OCI-M1 (cell line): Measurements from ENCODE around the gene NAV2.

ENCODE experiments used
- DNase-seq: peaks from one replicate; lab custom pipeline; 2025; lab: John Stamatoyannopoulos, UW

NAV2 gene

GRCh38 chr11:19866037-19866436 is 153.4 kb downstream of the NAV2 start:
- DNase-seq: no peak

GRCh38 chr11:19866521-19866920 is 153.9 kb downstream of the NAV2 start:
- DNase-seq: no peak

GRCh38 chr11:19867064-19867463 is 154.4 kb downstream of the NAV2 start:
- no peak for DNase-seq

DNA sequence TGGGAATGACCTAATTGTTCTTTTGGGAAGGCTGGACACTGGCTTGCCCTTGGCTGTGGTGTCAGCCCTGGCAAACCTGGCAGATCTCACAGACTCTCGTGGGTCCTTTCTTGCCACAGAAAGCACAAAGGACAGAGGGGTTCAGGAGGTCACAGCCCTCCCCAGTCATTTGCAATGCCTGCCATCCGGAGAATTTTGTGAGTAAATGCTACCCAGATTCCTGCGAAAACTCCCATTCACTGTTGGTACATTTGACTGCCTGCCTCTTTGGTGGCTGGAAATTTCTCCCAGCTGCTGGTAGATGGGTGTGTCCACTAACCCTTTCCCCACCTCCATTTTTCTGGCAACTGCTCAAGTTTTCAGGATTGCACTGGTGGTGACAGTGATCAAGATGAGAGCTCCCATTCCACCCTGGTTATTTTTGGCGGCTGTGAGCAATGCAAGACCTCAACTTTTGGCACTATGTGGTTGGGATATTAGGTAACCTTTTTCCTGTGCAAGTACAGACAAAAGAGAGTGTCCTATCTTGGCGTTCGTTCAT is 155.7 kb downstream of the NAV2 start:
- no peak for DNase-seq

- no peak for DNase-seq
Measured at GRCh38 chr11:19868871-19869270, 156.2 kb downstream of the NAV2 start.

DNA sequence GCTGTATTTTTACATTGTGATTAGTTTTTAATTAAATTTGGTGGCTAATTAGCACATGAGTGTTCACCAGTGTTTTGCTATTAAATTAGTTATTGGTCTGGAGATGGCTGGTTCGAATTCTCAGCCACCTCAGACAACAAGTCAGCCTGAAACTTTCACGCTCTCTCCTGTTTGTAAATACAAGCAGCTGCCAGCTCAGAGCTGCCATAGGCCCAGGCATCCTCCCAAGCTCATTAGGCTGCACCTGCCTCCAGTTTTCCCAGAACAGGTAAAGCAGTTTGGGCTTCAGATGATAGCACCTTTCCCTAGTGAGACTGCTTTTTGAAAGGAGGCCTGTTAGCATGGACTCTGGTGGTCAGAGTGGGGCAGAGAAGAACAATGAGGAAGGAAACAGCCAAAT is 156.8 kb downstream of the NAV2 start:
- no peak for DNase-seq

DNA sequence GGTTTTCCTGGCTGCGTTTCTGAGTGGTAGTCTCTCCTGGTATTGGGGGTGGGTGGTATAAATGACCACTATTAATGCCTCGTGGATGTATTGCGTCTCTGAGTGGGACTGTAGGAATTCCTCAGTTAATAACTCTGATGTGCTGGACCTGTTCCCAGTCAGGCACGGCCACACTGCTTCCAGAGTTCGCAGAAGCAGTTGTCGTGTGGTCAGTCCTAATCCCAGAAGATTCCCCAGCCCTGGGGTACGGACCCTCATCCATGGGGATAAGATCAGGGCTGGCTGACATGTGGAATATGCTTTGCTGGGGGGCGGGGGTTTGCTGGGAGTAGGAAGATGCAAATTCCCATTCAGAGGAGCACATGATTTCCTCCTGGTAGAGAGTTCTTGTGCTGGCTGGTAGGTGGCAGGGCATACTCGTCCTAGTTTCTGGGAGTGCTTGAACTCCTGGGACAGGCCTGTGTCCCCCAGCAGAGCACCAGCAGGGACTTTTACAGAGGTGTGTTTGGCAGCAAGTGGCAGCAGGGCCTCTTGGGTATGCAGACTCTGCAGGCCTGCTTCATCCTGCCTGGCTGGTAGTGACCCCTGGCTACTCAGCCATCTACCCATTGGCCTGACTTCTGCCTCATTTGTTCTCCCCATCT is 157.4 kb downstream of the NAV2 start:
- no peak for DNase-seq

- no peak for DNase-seq
Measured at GRCh38 chr11:19871531-19871930, 158.9 kb downstream of the NAV2 start.

DNA sequence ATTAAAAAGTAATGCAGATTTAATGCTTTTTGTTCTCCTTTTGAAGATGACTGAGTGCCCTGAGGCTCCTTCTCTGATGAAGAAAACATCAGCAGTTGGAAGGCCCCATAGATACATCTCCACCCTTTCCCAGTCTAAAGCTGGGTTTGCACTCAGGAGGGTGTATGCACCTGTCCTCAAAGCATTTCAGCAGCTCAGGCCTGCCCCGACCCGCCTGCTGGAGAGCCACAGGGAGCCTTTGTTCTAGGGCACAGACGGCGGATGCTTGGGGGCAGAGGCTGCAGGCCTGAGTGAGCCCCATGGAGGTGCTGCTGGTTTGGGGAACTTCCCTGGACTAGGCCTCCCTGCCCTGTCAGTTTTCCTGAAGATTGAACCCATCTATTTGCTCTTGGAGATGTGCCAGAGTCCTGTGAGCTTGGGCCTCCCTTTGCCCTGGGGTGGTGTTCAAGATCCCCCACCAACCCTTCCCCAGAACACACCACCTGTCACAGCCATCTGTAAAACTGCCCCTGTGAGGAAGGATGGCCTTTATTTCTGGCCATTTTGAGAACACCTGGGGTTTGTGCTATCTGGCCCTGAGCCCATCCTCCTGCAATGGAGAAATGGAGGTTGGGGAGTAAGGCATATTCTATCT is 160.0 kb downstream of the NAV2 start:
- DNase-seq: no peak

- no peak for DNase-seq
Measured at GRCh38 chr11:19873730-19874129, 161.1 kb downstream of the NAV2 start.

- DNase-seq: no peak
Measured at GRCh38 chr11:19874266-19874665, 161.6 kb downstream of the NAV2 start.

- DNase-seq: no peak
Measured at GRCh38 chr11:19876750-19877149, 164.1 kb downstream of the NAV2 start.

DNA sequence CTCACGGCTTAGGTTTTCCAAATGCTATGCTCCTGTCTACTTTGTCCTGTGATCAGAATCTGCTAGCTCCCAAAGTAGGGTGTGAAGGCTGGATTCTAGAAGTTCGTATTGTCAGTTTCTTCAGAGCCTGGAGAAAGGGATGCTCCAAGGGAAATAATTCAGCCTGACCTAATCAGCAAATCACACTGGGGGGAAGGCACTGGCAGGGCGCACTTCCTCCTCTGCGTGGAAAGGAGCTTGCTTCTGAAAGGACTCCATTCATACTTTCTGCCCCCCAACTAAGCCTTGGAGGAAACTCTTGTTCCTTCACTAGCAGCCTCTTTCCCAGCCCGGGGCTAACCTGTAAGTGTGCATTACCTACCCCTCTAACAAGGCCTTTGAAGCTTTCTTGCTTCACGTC is 165.9 kb downstream of the NAV2 start:
- DNase-seq: no peak

DNA sequence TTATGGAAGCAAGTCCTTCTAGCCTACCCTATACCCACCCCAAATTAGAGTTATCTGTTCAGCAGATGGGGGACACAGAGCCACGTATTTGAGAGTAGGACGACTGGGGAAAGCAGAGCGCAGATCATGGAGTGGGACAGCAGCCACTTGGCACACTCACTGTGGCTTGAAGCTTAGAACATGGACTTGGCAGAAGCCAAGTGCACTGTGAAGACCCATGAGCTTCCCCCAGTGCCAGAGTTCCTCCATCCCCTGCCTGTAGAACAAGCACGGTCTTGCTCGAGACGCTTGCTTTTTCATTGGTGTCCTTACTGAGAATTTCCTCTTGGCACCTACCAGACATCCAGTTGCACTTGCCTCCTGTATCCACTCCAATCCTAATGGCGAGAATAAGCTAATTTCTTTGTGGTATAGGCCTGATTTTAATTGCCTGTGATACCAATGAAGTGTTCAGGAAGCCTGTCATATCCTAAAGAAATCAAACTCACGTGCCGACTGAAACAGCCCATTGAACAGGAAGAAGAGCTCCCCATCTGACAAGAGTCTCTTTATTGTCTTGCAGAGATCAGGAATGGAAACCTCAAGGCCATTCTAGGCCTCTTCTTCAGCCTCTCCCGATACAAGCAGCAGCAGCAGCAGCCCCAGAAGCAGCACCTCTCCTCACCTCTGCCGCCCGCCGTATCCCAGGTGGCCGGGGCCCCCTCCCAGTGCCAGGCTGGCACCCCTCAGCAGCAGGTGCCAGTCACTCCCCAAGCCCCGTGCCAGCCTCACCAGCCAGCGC is 166.9 kb downstream of the NAV2 start:
- DNase-seq: no peak

GRCh38 chr11:19880088-19880345 is 167.4 kb downstream of the NAV2 start:
- no peak for DNase-seq

- no peak for DNase-seq
Measured at GRCh38 chr11:19881177-19881576, 168.5 kb downstream of the NAV2 start.

DNA sequence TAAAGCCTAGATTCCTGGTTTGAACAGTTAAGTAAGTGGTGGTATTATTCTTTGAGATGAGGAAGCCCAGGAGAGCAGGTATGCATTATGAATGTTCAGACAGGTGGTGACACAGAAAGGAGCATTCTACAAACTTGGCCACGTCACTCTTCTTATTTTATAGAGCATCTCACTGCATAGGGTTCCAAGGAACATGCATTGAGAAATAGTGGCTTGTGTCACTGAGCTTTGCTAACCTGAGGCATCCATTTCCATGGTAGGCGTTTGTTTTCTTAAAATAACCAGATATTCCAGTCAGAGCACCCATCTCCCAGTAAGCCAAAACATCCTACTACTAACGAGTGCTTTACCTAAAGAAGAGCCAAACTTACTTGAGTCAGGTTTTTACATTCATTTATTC is 169.7 kb downstream of the NAV2 start:
- DNase-seq: no peak

GRCh38 chr11:19886498-19886897 is 173.9 kb downstream of the NAV2 start:
- no peak for DNase-seq

GRCh38 chr11:19887842-19888241 is 175.2 kb downstream of the NAV2 start:
- DNase-seq: no peak

- DNase-seq: no peak
Measured at GRCh38 chr11:19889531-19889930, 176.9 kb downstream of the NAV2 start.

DNA sequence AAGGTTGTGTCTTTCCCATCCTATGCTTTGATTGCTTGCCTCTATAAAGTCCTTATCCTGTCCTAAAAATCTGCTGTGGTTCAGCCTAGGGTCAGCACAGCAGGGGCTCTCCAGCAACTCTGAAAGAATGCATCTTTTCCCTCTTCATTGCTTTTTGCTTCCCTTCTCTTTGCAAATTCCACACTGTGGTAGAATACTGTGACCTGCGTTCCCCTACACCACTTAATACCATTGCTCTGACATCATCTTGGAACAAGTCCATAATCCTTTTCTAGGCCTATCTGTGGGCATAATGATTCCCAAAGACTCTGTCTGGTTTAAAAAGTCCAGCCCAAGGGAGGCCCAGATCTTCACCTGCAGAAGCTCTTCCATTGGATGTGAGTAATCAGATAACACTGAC is 177.7 kb downstream of the NAV2 start:
- no peak for DNase-seq

GRCh38 chr11:19891022-19891421 is 178.4 kb downstream of the NAV2 start:
- no peak for DNase-seq

DNA sequence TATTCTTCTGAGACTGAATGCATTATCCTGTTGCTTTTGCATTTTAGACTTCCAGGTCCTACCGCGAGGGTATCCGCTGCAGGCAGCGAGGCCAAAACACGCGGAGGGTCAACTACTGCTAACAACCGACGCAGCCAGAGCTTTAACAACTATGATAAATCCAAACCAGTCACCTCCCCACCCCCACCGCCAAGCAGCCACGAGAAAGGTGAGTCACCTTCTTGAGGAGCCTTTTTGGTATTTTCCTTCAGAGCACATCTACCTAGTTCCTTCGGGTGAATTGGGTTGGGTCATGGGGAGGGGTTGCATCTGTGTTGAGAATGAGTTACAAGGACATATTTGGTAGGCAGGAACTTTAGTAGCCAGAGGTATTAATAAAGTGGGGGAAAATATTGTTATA is 179.8 kb downstream of the NAV2 start:
- no peak for DNase-seq
